ENCODE measurements around the gene BATF3.

Gene BATF3

DNA sequence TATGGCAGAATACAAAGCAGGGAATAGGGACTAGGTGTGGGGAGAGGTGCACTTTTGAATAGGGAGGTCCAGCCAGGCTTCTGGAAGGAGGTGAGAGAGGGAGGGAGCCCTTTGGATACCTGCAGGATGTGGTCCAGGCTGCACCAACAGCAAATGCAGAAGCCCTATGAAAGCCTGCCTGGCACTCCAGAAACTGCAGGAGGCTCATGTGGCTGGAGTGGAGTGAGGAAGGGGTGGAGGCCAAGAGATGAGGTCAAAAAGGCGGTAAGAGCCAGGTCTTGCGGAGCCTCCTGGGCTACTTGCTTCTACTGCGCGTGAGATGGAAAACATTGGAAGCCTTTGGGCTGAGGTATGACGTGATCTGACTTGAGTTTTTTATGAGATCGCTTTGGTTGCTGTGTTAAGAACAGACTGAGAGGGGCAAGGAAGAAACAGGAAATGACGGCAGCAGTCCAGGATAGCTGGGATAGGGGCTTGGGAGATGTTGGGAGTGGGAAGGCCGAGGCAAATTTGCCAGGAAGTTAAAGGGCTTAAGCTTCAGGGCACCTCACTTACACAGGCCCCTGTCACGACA is 4.4 kb upstream of the BATF3 start:
- no peak for DNase-seq (ENCODE audit: low spot score)

DNA sequence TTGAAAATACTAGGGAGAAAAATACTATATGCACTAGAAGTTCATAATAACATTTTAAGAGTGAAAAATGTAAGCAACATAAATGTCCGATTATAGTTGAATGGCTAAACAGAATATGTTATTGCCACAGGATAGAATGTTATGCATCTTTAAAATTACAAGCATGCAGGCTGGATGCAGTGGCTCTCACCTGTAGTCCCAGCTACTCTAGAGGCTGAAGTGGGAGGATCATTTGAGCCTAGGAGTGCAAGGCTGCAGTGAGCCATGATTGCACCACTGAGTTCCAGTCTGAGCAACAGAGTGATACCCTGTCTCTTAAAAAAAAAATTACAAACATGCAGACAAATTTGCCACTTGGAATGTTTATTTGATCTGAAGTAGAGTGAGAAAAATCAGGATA is 3.0 kb upstream of the BATF3 start:
- DNase-seq (ENCODE audit: low spot score) = no peak

DNA sequence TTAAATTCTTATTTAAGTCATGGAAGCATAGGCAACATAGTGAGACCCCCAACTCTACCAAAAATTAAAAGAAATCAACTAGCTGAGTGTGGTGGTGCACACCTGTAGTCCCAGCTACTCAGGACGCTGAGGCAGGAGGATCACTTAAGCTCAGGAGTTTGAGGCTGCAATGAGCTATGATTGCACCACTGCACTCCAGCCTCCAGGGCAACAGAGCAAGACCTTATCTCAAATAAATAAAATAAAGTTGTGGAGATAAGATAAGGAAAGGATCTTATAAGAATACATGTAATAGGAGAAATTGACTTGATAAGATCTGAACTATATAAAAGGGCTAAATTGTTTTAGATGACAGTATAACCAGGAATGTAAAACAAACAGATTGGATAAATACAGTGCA is 2.3 kb upstream of the BATF3 start:
- no peak for DNase-seq (ENCODE audit: low spot score)

DNA sequence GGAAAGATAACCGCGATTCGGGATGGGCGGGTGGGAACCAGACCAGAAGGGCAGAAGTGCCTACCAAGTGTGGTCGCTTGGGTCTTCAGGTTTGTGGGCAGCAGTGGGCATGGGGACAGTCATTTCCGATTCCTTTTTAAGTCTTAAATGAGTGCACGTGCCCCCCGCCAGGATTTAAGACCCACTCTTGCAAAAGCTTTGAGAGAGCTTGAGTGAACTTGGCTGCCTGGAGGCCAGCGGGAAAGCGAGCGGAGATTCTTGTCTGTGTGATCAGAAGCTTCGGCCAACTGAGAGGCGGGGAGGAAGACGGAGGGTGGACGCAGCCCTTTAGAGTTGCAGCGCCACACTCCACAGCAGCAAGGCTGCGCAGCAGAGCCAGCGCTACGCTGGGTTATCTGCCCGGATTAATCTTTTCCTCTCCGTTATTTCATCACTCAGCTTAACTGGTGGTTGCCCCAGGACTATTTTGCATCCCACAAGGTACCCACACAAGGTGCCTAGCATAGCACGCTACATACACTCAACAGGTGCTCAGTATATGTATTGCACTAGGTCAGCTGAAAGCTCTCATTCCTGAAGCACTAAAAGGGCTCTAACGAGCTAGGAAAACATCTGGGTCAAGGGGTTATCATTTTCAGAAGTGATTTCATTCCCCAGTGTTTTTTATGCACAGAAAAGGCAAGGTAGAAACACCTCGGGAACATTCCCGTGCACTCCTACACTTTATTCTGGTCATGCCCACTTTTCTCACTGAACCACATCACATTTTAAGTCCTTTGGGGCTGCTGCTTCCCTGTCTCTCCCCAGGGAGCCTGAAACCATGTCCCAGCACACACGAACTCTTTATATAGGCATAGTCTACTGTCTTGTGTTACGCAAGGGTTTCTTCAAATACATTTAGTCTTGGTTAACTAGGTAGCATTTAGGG is 1.5 kb upstream of the BATF3 start:
- DNase-seq (ENCODE audit: low spot score) = peak; percentile 55

DNA sequence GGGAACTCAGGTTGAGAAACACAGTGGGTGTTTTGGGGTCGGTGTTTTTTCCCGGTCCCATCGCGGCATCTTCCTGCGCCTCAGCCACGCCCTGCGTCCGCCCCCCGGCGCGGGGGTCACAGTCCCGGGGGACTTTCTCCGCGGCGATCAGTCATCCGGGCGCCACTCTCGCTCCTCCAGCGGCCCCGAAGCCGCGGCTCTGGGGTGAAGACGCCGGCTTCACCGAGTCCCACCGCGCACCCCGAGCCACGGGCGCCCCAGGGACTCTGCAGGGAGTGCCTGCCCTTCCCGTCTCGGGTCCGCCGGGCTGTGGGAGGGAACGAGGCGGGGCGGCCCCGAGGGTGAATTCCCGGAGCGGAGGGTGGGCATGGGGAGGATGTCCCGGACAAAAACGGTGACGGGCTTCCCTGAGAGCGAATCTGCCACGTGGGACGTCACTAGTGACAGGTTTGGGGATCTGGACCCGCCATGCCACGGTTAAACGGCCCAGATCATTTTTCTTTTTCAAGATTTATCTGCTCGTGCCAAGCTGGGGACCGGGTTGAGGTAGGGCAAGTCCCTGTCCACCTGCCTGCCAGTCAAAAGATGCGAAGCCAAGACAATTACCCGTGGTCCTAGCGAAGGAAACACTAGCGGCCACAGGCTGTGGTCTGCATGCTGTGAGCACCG is 717 bp upstream of the BATF3 start:
- peak; percentile 47 for DNase-seq (ENCODE audit: low spot score)

DNA sequence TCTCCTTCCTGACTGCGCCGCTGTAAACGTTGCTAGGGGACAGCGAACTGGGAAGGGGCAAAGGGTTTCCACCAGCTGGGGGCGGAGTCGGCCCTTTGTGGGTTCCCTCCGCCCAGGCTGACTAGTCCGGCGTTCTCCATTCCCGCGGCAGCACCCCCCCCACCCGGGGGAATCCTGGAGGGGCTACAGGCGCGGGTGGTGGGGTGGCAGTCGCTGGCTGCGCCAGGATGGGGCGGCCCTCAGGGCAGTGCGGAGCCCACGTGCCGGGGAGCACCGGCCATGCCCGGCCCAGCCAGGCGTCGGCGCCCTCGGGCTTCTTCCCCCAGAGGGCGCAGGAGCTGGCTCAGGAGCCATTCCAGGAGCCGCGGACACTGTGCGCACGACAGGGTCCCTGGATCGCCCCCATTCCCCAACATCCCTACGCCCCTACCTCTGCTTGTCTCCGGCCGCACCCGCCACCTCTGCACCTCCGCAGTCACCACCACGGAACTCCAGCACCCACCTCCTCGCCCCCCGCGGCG is 476 bp downstream of the BATF3 start:
- peak; percentile 70 for DNase-seq (ENCODE audit: low spot score)

DNA sequence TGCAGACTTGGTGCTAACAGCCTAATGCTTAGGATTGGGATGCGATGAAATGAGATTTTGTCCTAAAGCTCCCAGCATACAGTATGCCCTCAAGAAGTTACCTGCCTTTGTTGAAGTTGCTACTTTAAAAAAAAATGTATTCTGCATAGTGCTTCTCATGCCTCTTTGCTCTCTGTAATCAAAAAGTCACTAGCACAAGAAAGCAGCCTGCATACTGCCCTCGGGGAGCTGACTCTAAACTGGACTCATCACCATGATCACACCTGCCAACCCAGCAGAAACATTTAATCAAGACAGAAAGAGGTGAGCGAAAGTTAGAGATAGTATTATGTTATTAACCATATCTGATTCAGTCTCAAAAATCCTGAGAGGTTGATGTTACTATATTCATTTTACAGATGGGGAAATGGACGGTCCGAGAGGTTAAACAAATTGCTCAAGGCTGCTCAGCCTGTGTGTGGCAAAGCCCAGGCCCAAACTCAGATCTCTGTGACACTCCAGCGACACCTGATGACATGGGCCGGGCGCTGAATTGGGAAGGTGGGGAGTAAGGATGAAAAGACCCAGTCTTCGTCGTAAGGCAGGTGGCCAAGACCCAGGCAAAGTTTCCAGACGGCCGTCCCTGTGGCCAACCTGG is 1.1 kb downstream of the BATF3 start:
- no peak for DNase-seq (ENCODE audit: low spot score)

DNA sequence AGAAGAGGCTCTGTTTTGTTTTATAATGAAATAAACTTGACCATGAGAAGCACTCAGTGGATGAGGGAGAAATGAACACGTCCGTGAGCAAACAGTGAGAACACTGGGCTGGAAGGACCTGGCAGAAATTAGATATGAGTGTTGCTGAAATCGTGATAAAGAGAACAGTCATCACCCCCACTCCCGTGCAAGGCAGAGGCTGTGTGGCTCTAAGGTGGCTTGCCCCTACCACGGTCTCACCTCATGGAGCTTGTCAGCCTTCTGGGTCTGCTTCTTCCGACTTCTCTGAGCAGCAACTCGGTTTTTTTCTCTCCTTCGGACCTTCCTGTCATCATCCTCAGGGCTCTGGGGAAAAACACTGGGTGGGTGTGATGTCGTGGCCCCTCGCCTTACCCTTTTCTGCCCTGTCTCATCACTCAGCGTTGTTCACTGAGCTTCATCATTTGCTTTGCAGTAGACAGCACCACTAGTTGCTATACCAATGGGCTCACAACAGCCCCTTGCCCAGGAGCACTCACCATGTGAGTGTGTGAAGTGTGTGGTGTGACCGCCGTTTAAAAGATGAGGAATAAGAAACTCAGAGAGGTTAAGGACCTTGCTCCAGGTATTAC is 2.8 kb downstream of the BATF3 start:
- DNase-seq (ENCODE audit: low spot score) = no peak

DNA sequence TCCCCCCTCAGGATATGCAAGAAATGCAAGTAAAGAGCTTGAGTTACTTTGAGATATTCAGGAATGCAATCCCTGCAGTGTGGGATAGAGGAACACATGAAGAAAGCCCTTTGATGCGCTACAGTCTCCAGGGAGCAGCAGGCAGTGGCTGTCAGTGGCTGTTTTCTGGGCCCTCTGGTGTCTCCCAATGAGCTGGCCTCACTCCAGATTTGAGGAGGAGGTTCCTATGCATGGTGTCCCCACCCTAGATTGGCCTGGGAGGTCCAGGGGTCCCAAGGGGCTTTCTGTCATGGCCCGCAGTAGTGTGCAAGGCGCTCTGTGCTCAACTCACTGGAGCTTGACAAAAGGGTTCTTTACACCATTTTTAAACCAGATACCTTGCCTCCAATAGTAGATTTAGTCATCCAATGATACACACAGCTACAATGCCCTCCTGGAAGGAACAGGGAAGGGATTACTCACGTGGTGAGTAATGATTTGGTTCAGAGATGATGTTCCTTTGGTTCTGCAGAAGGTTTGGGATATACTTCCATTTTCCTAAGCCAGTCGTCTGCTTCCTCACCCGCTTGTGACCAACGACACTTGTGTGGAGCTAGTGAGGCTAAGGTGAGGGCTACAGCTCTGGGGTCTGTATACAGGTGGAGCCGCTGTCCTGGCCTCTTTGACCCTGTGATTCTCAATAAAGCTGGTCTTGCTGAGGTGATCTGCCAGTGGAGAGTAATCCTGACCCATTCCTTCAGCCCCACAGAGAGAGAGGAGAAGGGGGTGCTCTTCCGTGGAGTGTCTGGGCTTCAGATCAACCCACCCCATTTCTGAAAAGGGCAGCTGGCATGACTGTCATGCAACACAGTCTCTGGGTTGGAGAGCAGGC is 6.6 kb downstream of the BATF3 start:
- DNase-seq (ENCODE audit: low spot score) = peak; percentile 44

DNA sequence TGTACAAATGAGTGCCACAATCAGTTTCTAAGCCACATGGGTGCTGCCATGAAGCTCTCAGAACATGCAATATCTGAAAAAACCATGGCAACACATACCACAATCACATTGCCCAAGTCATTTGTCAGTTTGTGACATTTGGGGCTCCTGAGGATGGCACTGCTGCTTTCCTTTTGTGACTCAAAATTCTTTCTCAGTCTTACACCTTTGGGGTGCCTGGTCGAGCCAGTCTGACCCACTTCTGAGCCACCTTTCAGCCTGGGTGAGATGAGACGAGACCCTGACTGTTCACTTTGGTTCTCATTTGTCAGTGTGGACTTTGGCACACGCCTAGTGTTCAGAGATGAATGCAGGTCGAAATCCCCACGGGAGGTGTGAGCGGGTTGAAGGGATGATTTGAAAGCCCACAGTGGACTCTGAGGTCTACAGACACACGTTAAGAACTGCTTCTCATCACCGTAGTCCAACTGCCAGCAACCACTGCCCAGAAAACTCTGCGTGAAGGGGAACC is 8.0 kb downstream of the BATF3 start:
- DNase-seq (ENCODE audit: low spot score) = no peak

DNA sequence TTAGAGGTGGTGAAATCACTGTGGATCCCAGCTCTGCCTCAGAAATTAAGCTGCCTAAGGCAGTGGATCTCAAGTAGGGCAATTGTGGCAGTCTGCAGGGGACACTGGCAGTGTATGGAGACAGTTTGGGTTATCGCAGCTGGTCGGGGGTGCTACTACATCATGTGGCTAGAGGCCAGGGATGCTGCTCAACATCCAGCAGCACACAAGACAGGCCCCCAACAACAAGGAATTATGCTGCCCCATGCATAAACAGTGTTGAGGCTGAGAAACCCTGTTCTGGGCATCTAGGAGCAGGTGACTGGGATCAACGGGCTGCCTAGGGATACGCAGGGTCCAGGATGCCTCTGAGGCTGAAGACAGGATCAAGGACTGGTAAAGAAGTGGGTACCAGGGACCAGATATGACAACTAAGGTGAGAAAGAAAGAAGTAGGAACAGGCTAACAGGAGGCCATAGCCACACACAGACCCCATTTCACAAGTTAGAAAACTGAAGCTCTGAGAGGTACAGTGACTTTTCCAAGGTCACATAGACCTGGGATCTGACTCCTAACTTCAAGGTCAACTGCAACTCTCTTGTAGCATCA is 8.7 kb downstream of the BATF3 start:
- DNase-seq (ENCODE audit: low spot score) = no peak

DNA sequence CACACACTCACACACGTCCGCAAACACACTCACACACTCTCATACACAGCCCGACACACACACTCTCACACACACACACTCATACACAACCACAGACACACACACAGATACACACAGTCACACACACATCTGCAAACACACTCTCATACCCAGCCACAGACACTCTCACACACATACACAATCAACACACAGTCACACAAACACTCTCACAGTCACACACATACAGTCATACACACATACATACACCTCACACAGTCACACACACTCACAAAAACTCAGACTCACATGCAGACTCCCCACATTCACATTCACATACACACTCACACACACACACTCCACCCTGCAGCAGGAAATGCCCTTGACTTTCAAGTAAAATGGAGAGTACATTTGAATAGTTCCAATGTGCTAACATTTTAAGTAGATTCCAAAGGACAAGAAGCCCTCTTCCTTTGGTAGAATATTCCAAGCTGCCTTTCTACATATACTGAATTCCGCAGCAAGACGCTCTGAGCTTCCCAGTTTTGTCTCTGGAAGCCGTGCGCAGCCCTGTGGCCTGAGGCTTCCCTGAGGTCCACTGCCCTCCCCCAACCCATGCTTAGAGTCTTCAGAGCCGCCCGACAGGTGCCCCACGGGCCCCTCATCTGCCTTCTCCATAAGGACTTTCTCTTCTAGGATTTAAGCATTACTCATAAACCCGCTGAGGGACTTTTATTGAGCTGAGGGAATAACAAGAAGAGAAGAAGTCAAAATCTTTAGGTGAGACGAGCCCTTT is 9.7 kb downstream of the BATF3 start:
- DNase-seq (ENCODE audit: low spot score) = no peak

DNA sequence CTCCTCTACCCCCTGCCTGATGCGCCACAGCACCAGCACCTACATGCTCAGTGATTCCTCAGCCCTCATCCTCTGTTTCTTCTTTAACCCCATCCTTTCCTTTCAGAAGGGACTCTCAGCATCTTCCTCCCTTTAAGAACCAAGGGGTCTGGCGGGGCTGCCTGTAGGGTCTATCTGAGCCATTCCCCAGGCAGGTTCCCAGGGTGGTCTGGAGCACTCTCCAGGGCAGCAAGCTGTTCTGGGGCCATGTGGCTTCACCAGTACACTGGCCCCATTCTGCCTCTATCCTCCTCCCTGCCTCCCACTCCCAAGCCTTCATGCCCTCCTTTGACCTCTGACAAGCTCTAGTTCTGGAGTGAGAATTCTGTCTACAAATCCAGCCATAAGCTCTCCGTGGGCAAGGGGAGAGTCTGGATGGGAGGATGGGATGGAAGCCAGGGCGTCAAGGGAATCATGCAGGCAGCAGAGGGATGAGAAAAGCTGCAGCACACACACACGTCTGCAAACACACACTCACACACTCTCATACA is 10.4 kb downstream of the BATF3 start:
- DNase-seq (ENCODE audit: low spot score) = no peak

DNA sequence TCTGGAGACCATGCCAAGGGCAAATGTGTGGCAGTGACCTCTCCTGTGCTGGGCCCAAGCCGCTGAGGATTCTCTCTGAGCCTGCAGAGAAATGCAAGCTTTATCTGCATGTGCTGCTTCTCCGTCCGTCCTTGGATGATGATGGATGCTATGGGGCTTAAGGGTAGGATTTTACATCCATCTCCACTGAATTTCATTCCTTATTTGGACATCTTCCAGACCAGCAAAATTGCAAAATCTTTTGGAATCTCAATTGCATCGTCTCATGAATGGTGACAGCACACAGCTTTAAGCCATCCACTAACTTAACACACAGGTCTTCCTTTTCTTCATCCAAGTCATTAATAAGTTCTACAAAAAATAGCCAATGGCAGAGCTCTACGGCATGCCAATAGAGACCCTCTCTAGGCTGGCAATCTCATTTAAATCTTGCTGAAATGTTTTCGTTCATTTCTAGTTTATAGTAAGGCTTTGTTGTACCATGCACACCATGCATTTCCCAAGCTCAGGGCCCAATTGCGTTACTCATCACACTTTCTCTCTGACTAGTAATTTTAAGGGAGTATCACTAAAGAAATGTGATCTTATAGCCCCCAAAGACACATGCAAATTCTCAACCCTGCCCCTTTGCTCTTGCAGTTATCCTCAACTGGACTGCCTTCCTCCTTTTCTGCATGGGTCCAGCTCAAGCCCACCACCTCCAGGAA is 11.1 kb downstream of the BATF3 start:
- peak; percentile 26 for DNase-seq (ENCODE audit: low spot score)

DNA sequence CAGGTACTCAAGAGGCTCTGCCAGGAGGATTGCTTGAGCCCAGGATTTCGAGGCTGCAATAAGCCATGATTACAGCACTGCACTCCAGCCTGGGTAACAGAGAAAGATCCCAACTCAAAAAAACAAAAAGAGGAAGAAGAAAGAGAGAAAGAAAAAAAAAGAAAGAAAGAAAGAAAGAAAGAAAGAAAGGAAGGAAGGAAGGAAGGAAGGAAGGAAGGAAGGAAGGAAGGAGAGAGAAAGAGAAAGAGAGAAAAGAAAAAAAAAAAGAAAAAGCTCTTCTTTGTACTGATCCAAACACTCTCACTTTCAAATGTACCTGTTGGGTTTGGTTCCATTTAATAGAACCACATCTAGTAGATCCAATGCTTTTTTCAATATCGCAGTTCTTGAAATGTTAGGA is 11.8 kb downstream of the BATF3 start:
- no peak for DNase-seq (ENCODE audit: low spot score)

DNA sequence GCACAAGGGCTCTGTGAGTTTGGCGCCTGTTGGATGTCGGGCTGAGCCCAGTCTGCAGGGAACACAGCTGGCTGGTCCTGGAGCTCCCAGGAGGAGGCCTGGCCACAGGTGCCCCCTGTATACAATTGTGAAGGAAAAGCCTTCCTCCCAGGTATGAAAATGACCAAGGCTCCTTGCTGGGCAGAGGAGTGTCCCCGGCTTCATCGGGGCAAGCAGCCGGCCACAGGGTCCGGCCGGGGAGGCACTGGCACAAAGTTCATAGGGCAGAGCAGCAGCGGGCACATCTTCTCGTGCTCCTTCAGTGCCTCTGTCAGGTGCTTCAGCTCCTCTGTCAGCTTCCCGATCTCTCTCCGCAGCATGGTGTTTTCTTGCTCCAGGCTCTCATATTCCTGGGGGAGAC is 13.0 kb downstream of the BATF3 start:
- no peak for DNase-seq (ENCODE audit: low spot score)

DNA sequence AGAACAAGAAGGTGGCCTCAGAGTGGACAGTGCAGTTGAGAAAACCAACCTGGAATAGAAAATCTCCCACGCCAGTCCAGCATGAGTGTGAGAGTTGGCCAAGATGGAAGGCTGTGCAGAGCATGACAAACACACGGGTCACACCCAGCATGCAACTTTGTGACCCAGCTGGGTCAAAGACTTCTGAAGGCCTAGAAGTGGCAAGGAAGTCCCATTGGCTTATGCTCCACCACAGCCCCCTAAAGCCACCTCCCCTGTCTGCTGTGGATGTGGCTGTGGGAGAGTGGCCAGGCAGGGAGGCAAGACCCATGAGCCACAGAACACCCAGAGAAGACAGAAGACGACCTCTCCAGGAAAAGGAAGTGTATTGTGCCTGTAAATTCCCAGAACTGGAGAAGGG is 13.6 kb downstream of the BATF3 start:
- DNase-seq (ENCODE audit: low spot score) = no peak

DNA sequence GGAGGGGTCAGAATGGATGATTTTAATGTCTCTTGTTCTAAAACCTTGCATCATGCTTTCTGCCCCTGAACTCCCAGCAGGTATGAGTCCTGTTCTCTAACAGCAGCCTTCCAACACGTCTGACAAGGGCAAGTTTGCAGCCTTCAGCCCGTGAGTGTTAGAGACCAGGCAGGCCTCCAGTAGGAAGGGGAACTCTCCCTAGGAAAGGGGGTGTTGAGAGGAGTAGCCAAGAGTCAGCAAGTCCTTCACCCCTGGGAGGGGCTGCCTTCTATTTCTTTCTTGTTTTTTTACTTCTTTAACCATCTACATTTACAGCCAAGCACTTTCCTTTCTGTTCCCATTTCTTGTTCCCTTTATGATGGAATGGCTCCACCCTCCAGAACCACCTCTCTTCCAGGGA is 14.2 kb downstream of the BATF3 start:
- no peak for DNase-seq (ENCODE audit: low spot score)

All from hepatic stellate cell (primary cell).